GM12865 (cell line): ENCODE measurements around the gene PIAS3.

Experiments
- DNase-seq: peaks from one replicate; pipeline ENCODE4 v3.0.0; 2010; ENCODE audit warnings: low read depth
- H3K4me3 ChIP-seq: 2 replicates; pipeline ENCODE4 v1.5.1; 2011; ENCODE audit warnings: mild to moderate bottlenecking, low read depth, low read length, control low read depth
- TF ChIP-seq, protein P1 (sequence below): IDR thresholded peaks from 2 replicates; pipeline ENCODE4 v1.5.1; 2011; ENCODE audit warnings: low read length, control low read depth, low read depth, inconsistent platforms; ENCODE audit not compliant: insufficient read depth; ENCODE audit errors: missing control alignments

Gene PIAS3

DNA sequence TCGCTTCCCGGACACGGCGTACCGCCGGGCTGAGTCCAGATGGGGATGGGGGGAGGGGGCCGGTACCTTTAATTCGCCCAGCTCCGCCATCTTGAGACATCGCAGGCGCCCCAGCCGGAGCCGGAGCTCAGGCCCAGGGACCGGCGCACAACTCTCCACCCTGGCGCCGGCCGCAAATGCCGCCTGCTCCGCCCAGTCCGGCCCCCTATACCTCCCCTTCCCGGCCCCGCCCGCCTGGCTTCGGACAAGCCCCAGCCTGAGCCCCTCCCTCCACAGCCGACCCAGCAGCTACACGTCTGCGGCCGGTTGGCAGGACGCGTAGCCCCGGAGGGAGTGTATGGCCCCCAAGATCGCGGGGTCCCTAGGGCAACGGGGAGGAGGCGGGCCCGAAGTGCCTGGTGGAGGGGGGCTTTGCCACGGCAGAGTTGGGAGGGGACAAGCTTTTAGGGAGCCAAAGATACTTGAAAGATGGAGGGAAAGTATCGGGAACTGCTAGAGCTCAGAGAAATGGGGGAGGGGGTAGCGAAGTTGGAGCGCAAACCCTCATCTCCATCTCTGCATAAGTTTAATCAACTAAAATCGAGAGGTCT, at the start of gene PIAS3:
PIAS3 (minus strand) TSS at position 181 of the 590 bp plus-strand sequence; CDS start at position 90, 91 bp downstream.
- peak within 1 kb of the TSS; percentile 62 for H3K4me3 ChIP-seq
- TF ChIP-seq, protein P1, sequence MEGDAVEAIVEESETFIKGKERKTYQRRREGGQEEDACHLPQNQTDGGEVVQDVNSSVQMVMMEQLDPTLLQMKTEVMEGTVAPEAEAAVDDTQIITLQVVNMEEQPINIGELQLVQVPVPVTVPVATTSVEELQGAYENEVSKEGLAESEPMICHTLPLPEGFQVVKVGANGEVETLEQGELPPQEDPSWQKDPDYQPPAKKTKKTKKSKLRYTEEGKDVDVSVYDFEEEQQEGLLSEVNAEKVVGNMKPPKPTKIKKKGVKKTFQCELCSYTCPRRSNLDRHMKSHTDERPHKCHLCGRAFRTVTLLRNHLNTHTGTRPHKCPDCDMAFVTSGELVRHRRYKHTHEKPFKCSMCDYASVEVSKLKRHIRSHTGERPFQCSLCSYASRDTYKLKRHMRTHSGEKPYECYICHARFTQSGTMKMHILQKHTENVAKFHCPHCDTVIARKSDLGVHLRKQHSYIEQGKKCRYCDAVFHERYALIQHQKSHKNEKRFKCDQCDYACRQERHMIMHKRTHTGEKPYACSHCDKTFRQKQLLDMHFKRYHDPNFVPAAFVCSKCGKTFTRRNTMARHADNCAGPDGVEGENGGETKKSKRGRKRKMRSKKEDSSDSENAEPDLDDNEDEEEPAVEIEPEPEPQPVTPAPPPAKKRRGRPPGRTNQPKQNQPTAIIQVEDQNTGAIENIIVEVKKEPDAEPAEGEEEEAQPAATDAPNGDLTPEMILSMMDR: no peak
- DNase-seq: peak; percentile 97

DNA sequence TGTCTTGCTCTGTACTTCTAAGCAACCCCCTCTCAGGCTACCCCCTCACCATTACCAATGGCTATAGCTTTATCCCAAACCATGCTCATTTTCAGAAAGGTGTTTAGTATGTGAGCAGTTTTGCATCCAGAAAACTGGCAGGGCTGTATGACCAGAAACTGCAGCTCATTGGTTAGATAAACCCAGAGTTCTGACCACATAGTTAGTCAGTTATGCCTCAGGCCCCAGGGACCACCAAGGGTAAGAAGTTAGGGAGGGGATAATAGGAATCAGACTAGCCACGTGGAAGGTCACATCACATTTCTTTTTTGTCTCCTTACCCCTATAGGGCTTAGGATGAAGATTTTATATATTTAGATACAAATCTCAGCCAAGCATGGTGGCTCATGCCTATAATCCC, 49.8 kb upstream of the PIAS3 start:
- H3K4me3 ChIP-seq: no peak overlapping the region
- TF ChIP-seq, protein P1: no peak
- no peak for DNase-seq

DNA sequence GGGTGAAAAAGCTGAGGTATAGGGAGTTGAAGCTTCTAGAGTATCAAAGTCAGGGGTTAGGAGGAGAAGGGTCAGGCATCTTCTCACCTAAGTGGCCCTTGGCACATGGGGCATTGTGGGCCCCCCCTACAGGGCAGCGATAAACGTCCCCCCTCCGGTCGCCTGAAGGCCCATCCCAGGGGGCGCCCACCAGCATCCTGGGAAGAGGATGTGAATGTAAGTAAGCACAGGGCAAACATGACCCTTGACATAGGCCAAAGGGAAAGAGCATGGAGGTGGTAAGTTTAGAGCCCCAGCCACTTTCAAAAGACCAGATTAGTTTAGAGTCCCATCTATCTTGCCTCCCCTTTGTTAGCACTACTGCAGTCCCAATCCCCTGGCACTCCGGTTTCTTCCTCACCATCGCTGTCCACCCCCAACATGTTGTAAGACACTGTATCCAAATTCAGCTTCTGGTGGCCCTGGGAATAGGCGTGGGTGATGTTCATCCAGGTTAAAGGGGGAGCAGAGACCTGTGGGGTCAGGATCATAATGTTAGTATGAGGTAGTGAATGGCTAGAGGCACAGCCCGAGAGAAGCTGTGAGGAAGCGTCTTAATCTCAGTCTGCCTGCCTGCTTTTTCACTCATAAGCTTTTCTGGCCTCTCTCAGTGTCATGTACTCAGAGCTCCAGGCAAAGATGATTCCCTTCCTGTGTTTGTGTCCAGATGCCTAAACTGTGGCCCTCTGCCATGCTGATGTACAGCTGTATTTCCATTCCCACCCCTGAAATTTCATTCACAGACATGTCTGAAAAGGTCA, 48.3 kb upstream of the PIAS3 start:
- DNase-seq: no peak
- no peak overlapping the region for H3K4me3 ChIP-seq
- TF ChIP-seq, protein P1: no peak

DNA sequence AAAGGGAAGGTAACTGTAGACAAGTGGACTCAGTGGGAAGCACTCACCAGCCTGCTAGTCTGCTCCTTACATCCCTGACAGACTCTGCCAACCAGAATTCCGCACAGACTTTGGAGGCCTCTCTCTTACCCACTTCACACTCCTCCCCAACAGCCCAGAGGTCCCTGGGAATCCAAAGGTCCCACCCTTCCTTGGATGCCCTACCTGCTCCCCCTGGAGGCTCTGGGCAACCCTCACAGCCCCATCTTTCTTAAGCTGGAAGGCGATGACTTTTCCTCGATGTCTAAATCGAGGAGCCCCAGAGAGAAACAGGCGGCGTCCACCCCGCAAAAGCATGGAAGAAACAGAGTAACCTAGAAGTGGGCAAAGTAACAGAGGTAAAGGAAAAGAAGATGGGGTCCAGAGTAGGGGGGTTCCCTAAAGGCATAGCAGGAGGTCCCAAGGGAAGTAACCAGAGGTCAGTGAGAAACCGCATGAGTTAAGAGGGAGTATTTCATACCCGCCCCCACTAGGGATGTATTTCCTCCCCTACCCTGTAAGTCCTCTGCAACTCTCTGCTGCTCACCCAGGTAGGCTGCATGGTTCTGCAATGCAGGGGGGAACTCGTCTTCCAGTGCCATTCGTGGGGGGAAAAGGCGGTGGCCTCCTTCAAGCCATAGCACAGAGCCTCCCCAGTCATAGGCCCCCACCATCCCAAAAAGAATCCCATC, 42.6 kb upstream of the PIAS3 start:
- DNase-seq: no peak
- no peak overlapping the region for H3K4me3 ChIP-seq
- TF ChIP-seq, protein P1: no peak

DNA sequence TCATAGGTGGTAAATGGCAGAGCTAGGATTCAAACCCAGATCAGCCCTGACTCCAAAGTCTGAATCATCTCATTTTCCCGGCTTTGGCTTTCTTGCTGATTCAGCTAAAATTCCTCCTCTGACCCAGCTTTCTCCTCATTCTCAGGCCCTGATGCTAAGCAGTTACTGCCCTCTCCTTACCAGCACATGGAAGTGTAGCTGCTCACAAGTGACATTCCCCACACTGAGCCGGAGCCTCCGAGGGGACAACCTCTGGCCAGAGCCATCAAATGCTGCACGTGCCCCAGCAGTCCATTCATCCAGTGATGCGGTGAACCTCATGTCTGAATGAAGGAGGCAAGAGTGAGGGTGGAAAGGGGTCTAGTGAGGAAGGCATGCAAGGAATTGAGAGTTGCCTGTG, 39.9 kb upstream of the PIAS3 start:
- DNase-seq: no peak
- H3K4me3 ChIP-seq: no peak overlapping the region
- TF ChIP-seq, protein P1: no peak

DNA sequence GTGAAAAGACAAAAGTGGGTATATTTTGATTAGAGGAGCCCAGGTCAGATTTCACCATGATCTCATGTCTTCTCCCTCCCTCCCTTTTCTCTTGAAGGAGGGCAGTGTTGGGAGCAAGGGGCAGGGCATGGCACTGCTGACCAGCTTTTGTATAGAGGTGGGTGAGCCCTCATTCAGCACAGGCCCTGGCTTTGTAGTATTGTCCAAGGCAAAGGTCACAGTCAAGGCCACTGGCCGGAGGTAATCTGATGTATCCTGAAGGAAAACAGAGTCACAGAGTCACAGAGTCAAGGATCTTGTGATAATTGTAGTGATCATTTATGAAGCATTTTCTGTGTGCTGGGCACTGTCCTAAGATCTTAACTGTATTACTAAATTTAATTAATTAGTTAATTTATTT, 39.1 kb upstream of the PIAS3 start:
- H3K4me3 ChIP-seq: no peak overlapping the region
- TF ChIP-seq, protein P1: no peak
- DNase-seq: no peak
